Vagina (tissue), 2 donors: Measurements from ENCODE around the gene DNAH1. TPM values are rescaled to one million over a fixed set of nuclear protein-coding genes. Genes with fewer than 3 reads are reported as not detected.

Experiments used
- DNase-seq, 2 donors: peaks; one replicate each; pipeline ENCODE4 v3.0.0-alpha.2; 2017; ENCODE audit errors: extremely low spot score in 2 of 2
- H3K27ac ChIP-seq: fragments of 200-600 bp; sonication (generic); one replicate; pipeline ENCODE4 v1.5.1; 2019
- H3K27me3 ChIP-seq: fragments of 200-600 bp; sonication (generic); one replicate; pipeline ENCODE4 v1.5.1; 2019
- H3K36me3 ChIP-seq, 2 donors: fragments of 200-600 bp; sonication (generic); one replicate each; pipeline ENCODE4 v1.5.1; 2017 to 2019
- H3K4me1 ChIP-seq: fragments of 200-600 bp; sonication (generic); one replicate; pipeline ENCODE4 v1.5.1; 2019
- H3K4me3 ChIP-seq, 2 donors: fragments of 200-600 bp; sonication (generic); 1 replicate in 1 of 2; 2 replicates in 1 of 2; pipeline ENCODE4 v1.5.1; 2016 to 2019
- H3K9me3 ChIP-seq: fragments of 200-600 bp; sonication (generic); one replicate; pipeline ENCODE4 v1.5.1; 2019
- CTCF ChIP-seq, 3 experiments: fragments of 450-650 bp in 2 of 3; fragments of 200-600 bp in 1 of 3; sonication (generic) in 1 of 3; IDR thresholded peaks; one replicate each; pipeline ENCODE4 v1.5.1; 2017 to 2019; ENCODE audit warnings: antibody characterized with exemption in 3 of 3, mild to moderate bottlenecking in 2 of 3, moderate library complexity in 2 of 3
- POLR2A ChIP-seq, 2 donors: fragments of 450-650 bp; IDR thresholded peaks; one replicate each; pipeline ENCODE4 v1.6.1; 2017; ENCODE audit warnings: antibody characterized with exemption in 2 of 2, mild to moderate bottlenecking in 2 of 2, moderate library complexity in 2 of 2
- POLR2AphosphoS5 ChIP-seq, 2 donors: sonication (generic); formaldehyde crosslinking; IDR thresholded peaks; one replicate each; pipeline ENCODE4 v1.9.0; 2017; ENCODE audit warnings: antibody characterized with exemption in 2 of 2, mild to moderate bottlenecking in 2 of 2, low read depth in 1 of 2; ENCODE audit not compliant: insufficient read depth in 1 of 2
- intact Hi-C: fragments of 100-400 bp; cut with DNase I; formaldehyde crosslinking; loops from one replicate; pipeline ENCODE4 v1.15.1; 2023
- total RNA-seq: library from RNA; depleted of rRNA; stranded (reverse); fragments of >200 nt; gene quantifications from one replicate; pipeline ENCODE4 v1.2.3, GENCODE V29; 2016

The DNAH1 gene
- total RNA-seq, 1 donor from 2014 or later: 12.3 TPM

GRCh38 chr3:52443268-52443610 lies 127.1 kb downstream of the DNAH1 start:
- no peak for TF ChIP-seq CTCF (IDR thresholded peaks at IDR 0.05)
- TF ChIP-seq POLR2AphosphoS5 (IDR thresholded peaks at IDR 0.05; ENCODE audit: insufficient read depth in 1 of 2, low read depth in 1 of 2): no peak
- no peak for TF ChIP-seq POLR2A (IDR thresholded peaks at IDR 0.05)
- DNase-seq: no peak
- Histone ChIP-seq H3K36me3 (no peaks in the 10 kb centered on the region), H3K4me3 (no peak overlapping the region), H3K27me3 (no peaks in the 10 kb centered on the region), H3K4me1 (peaks cover 5% of the 10 kb centered on the region), H3K27ac (no peak overlapping the region), H3K9me3 (no peaks in the 10 kb centered on the region)
- intact Hi-C loops: no loop called here

- no peak for DNase-seq
- Histone ChIP-seq H3K27me3 (no peaks in the 10 kb centered on the region), H3K4me1 (no peaks in the 10 kb centered on the region), H3K9me3 (no peaks in the 10 kb centered on the region), H3K27ac (no peak overlapping the region), H3K4me3 (peak overlapping the region in 1 of 2 donors; percentile 28), H3K36me3 (no peaks in the 10 kb centered on the region)
- TF ChIP-seq POLR2A (IDR thresholded peaks at IDR 0.05) (no peak), CTCF (IDR thresholded peaks at IDR 0.05) (no peak), POLR2AphosphoS5 (IDR thresholded peaks at IDR 0.05; ENCODE audit: insufficient read depth in 1 of 2, low read depth in 1 of 2) (no peak)
- intact Hi-C loops: loop anchor here (2.0 kb wide), 1 partner anchor 15 kb away; no protein-coding TSS in a partner anchor
Measured at GRCh38 chr3:52443791-52444687, 127.9 kb downstream of the DNAH1 start.

- peak within 1 kb of the TSS in 1 of 2 donors; percentile 28 for H3K4me3 ChIP-seq
- no peaks in the 10 kb centered on the region for H3K9me3 ChIP-seq
- H3K27ac ChIP-seq: no peak within 1 kb of the TSS
- no peaks in the 10 kb centered on the region for H3K4me1 ChIP-seq
- no peak for DNase-seq
- no peaks in the 10 kb centered on the region for H3K36me3 ChIP-seq
- no peaks in the 10 kb centered on the region for H3K27me3 ChIP-seq
- TF ChIP-seq POLR2AphosphoS5 (IDR thresholded peaks at IDR 0.05; ENCODE audit: insufficient read depth in 1 of 2, low read depth in 1 of 2): no peak
- peak in 1 of 3 experiments; percentile 29 for TF ChIP-seq CTCF (IDR thresholded peaks at IDR 0.05)
- no peak for TF ChIP-seq POLR2A (IDR thresholded peaks at IDR 0.05)
- intact Hi-C loops: loop anchor here (2.0 kb wide), 1 partner anchor 16 kb away; no protein-coding TSS in a partner anchor
Measured at GRCh38 chr3:52444860-52445793, 129.0 kb downstream of the DNAH1 start, which contains the start of gene SEMA3G. SEMA3G (minus strand) TSS chr3:52445103; CDS start chr3:52445027, 76 bp downstream.

GRCh38 chr3:52446042-52446441 lies 129.9 kb downstream of the DNAH1 start:
- intact Hi-C loops: no loop called here

More at GRCh38 chr3:52446042-52446441, 129.9 kb downstream of the DNAH1 start:
- Histone ChIP-seq H3K4me1 (no peaks in the 10 kb centered on the region), H3K4me3 (no peak overlapping the region), H3K9me3 (no peaks in the 10 kb centered on the region), H3K36me3 (no peaks in the 10 kb centered on the region), H3K27ac (no peak overlapping the region), H3K27me3 (no peaks in the 10 kb centered on the region)
- DNase-seq: no peak
- TF ChIP-seq POLR2AphosphoS5 (IDR thresholded peaks at IDR 0.05; ENCODE audit: insufficient read depth in 1 of 2, low read depth in 1 of 2) (no peak), POLR2A (IDR thresholded peaks at IDR 0.05) (no peak), CTCF (IDR thresholded peaks at IDR 0.05) (no peak)
